ENCODE data around the gene FRMD3.

DNA sequence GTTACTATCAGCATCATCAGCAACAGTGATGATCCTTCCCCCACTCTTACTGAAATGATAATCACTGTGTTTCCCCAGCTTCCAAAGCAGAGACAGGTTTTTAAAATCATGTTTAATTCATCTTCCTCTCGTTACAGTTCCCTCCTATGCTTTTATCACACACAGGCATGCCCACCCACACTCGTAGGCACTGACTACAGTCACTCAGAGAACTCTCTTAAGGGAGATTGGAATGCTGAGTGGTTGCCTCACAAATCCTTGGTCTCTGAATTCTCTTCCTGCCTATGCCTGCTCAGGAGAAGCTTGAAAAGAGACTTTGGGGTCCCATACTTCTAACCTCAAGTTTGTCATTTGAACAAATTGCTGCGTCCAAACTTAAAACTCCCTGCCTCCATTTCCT, 179.2 kb downstream of the FRMD3 start:
- TF ChIP-seq, protein P1, sequence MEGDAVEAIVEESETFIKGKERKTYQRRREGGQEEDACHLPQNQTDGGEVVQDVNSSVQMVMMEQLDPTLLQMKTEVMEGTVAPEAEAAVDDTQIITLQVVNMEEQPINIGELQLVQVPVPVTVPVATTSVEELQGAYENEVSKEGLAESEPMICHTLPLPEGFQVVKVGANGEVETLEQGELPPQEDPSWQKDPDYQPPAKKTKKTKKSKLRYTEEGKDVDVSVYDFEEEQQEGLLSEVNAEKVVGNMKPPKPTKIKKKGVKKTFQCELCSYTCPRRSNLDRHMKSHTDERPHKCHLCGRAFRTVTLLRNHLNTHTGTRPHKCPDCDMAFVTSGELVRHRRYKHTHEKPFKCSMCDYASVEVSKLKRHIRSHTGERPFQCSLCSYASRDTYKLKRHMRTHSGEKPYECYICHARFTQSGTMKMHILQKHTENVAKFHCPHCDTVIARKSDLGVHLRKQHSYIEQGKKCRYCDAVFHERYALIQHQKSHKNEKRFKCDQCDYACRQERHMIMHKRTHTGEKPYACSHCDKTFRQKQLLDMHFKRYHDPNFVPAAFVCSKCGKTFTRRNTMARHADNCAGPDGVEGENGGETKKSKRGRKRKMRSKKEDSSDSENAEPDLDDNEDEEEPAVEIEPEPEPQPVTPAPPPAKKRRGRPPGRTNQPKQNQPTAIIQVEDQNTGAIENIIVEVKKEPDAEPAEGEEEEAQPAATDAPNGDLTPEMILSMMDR (IDR thresholded peaks at IDR 0.05; ENCODE audit: poor library complexity, severe bottlenecking): no peak
- TF ChIP-seq POLR2AphosphoS5 (IDR thresholded peaks at IDR 0.05) (peak; percentile 25), EZH2 (IDR thresholded peaks at IDR 0.05; ENCODE audit: borderline replicate concordance, insufficient read depth, low read length, poor library complexity, severe bottlenecking) (no peak), EP300 (conservative IDR thresholded peaks at IDR 0.05; ENCODE audit: poor library complexity, severe bottlenecking) (no peak)

Measured in neural cell (in vitro differentiated cells).